GM21723 (cell line): ENCODE measurements around the gene CLCN7.
"Not testable (repeated sequence)": the region's sequence is repeated elsewhere in the genome, so short reads cannot be mapped to it uniquely, and the experiment has no call there.

Source experiments
- ATAC-seq: cut with Tn5 transposase; IDR thresholded peaks from one replicate; pipeline ENCODE4 v1.9.1; 2021; ENCODE audit warnings: mild to moderate bottlenecking, moderate library complexity; ENCODE audit not compliant: unreplicated experiment

The CLCN7 gene

DNA sequence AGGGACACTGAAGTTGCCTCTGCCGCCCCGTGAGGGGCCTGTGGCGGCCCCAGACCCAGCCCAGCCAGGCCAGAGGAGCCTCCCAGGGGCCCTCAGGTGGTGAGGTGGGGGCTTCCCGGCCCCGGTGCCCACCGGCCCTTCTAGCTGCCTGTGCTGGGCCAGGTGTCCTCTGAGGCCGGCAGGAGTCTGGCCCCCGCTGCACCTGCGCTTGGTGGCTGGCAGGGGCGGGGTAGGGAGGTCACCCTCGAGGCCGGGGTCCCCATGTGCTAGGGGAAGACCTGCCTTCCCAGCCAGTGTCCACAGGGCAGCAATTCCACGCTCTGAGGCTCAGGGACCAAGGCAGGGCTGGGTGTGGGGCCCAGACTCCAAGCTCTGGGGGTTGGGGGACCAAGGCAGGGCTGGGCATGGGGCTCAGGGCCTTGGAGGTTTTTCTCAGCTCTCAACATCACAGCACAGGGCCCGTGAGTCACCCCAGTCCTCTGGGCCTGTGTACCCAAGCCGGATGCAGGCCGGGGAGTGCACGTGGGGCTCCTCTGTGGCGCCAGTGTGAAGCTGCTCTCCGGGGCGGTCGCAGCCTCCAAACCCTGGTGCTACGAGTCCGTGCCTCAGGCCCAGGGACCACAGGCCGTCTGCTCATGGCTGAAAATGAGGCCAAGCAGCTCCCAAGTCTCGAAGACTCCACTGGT is 29.2 kb downstream of the CLCN7 start:
- ATAC-seq, result no peak

DNA sequence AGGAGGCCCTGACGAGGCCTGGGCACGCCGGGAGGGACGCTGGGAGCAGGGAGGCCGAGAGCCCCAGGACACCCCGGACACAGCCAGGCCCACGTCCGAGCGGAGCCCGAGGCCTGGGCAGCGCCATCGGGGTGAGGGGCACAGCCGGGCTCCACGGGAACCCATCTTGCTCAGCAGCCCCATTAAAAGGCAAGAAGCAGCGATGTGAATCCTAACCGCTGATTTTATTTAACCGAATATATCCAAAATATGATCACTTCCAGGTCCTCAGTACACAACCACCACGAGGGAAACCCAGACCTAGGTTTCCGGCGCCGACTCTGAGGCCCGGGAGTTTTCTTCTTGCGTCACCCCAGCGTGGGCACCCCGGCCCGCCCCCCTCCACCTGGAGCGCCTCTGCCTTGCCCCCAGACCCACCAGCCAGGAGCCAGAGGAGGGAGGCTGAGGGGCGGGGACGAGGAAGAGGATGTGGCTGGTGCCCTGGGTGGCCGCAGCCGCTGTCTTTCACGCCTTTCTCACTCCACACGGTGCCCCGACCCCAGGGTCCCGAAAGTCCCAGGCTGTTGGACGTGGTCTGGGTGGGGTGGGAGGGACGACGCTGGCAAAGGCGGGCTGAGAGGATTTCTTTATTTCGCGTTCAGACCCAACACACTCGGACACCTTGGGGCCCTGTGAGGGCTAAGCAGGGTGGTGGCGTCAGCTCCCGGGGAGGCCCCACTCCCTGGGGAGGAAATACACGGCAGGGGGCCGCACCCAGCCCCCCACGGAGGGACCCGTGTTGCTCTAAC is 29.9 kb downstream of the CLCN7 start:
- no peak for ATAC-seq

DNA sequence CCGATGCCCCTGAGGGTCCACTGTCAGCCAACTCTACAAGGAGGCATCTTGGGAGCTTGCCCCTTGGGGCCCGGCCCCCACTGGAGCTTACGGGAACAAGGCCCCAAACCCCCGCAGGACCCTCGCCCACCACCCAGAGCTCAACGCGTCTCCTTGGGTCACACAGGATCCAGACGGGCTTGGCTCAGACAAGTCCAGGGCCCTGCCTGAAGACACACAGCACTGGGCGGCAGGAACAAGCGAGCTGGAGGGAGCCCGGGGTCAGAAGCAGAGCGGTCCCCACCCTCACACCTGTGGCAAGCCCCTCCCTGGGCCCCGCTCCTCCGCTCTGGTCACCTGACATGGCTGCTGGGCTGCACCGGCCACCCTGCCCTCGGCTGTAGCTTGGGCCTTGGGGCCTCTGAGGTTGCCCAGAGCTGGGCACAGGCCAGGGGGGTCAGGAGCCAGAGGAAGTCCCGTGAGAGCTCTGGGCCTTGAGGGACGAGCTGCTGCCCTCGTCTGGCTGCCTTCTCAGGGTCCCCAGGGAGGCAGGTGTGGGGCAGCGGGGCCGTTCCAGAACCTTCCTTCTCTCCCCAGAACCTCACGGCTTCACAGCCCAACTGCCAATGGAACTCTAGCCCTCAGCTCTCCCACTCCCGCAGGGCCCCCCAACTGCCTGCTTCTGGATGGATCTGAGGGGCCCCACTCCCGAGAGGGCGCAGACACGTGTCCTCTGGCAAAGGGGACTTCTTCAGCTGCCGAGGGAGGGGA is 30.7 kb downstream of the CLCN7 start, which contains the start of gene CCDC154:
Gene CCDC154, minus strand, starts transcription at position 577 of the 750 bp plus-strand sequence. Its CDS starts 234 bp downstream, at position 343.
- ATAC-seq, result no peak

DNA sequence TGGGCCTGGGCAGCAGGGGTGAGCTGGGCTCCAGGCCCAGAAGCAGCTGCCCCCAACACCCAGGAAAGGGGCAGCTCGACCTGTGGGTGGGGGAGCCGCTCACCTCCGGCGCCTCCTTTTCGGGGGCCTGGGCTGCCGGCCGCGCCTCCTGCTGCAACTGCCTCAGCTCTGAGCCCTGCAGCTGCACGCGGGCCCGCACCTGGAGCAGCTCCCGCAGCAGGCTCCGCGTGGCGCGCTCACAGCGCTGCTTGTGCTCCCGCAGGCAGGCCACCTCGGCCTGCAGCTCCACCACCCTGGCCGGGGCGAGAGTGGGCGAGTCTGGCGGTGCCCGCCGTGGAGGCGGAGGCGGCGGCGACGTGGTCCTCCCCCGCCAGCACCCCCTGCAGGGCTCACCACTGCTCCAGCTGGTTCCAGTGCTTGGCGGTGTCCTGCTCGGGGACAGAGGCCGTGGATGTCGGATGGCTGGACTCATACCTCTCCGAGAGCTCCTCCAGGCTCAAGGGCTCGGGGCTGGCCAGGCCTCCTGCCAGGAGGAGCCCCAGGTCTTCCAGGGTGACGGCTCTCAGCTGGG is 31.3 kb downstream of the CLCN7 start:
- no peak for ATAC-seq

DNA sequence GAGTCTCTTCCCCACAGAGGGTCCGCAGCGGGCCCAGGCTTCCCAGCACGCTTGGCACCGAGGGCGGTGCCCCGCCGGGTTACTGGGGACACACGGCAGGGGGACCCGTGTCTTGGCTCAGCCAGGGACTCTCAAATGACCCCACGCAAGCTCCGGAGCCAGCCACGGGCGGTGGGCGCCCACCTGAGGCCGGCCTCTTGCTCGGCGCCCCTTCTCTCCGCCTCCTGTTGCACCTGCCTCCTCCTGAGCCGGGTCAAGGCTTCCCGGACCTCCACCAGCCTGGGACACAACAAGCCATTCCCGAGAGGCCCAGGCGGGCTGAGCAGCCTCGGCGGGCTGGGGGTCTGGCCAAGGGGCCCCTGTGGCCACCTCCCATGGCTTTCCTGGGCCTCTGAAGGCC is 32.1 kb downstream of the CLCN7 start:
- no peak for ATAC-seq

DNA sequence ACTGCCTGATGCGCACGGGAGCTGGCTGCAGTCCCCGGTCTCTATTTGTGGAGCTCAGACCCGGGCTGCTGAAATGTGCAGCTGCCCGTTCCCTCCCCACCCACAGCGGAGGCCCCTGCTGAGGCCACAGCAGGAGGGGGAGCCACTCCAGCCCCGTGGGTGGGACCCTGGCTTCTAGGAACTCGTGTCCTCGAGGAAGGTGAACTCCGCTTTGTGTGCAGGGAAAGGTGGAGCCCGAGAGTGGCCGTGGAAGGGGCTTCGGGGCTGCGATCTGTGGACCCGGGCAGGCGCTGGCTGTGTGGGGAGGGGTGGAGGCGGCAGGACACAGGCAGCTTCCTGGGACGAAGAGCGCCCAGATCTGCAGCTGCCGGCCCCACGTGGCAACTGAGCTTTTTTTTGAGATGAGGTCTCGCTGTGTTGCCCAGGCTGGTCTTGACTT is 33.4 kb downstream of the CLCN7 start:
- no peak for ATAC-seq

DNA sequence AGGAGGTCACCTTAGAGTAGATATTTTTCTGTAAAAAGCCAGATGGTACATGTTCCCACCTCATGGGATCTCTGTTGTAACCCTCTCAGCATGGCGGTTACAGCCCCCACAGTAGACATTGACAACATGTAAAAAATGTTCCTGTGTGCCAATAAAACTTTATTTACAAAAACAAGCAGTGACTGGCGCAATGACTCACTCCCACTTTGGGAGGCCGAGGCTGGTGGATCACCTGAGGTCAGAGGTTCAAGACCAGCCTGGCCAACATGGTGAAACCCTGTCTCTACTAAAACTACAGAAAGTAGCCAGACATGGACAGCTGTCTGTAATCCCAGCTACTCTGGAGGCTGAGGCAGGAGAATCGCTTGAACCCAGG is 35.1 kb downstream of the CLCN7 start:
- not testable (repeated sequence) for ATAC-seq

DNA sequence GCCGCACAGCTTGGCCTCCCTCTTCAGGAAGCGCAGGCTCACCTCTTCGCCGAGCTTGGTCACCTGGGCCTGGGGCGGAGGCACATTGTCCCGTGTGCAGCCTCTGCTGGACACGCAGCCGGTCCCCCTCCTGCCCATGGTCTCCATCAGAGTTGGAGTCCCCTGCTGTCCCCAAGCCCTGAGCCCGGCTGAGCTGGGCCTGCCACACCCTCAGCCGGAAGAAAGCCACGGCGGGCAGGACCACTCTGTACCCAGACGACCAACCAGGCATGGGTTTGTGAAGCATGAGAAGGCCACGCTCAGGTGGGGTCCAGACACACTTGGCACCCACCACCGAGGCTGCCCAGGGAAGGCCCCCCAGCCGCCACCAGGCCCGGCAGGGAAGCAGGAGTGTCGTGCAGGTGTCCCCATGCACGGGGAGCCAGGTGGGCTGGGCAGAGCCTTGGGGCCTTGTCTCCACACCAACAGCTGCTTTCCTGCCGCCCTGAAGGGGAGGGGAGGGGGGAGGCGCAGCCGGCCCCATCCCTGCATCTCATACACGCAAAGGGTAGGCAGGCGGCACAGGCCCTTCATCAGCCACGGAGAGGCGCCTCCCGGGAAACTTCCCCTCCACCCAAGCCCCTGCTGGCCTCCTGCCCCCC is 35.6 kb downstream of the CLCN7 start:
- no peak for ATAC-seq

DNA sequence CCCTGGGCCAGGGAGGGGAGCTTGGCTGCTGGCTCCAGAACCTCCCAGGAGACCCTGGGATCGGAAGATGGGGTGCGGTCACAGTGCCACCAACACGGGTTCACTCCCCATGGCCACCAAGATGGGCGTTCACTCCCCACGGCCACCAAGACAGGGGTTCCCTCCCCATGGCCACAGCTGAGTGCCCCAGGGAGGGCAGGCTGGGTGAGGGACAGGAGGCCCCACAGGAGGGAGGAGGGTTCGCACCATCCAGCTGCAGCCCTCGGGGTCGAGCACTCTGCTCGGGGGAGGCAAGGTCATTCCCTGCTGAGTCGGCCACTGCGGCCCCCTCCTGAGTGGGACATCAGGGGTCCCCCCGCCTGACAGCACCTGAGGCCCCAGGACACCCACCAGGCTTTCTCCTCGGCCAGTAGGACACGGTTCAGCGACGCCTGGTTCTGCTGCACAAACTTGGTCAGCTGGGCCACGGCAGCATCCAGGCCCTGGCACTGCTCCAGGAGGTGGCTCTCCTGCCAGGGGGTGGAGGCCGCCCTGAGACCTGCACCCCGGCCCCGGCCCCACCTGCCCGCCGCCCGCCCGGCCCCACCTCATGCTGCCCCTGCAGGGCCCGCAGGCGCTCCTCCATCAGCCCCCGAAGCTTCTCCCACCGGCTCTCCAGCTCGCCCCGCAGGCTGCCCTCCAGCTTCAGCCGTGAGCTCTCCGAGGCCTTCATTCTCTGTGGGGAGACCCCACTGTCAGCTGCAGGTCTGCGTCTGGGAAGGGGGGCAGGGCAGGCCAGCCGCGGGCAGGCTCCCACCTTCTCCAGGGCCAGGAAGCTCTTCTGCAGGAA is 36.4 kb downstream of the CLCN7 start:
- no peak for ATAC-seq

DNA sequence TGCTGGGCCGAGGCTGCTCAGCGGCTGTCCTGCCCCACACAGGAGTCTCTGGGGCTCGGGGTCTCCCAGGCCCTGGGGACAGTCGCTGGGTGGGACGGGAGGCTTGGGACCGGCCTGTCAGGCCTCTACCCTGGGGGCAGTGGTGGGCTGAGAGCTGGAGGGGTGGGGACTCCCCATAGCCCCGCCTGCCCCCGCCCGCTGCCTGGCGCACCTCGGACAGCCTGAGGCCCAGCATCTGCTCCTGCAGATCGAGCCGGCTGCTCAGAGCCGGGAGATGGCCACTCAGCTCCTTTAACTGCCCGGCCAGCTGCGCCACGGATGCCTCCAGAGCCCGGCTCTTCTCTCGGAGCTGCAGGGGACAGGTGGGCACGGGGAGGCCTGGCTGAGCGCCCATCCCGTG is 37.2 kb downstream of the CLCN7 start:
- ATAC-seq, result no peak

DNA sequence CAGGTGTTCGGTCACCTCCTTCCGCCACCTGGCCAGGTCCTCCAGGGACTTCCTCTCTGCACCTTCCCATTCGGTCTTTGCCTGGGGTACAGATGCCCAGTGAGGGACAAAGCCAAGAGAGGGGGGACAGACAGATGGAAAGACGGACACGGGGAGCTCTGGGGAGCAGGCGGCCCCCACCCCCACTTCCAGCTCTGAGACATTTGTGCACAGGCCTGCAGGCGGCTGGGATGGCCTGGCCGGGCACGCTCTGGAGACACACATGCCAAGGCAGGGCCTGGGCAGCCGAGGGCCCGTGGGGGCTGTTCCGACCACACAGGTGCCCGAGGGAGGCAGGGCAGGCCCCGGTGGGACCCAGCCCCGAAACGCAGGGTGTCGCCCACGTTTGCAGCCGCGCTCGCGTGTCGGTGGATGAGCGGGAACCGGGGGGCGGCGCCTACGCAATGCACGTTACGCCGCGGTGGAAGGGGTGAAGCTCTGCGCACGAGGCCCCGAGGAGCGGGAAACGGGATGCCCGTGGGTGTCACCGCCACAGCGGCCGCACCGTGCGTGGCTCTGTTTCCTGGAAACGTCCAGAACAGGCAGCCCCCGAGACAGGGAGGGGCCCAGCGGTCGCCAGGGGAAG is 38.0 kb downstream of the CLCN7 start:
- ATAC-seq, result no peak

DNA sequence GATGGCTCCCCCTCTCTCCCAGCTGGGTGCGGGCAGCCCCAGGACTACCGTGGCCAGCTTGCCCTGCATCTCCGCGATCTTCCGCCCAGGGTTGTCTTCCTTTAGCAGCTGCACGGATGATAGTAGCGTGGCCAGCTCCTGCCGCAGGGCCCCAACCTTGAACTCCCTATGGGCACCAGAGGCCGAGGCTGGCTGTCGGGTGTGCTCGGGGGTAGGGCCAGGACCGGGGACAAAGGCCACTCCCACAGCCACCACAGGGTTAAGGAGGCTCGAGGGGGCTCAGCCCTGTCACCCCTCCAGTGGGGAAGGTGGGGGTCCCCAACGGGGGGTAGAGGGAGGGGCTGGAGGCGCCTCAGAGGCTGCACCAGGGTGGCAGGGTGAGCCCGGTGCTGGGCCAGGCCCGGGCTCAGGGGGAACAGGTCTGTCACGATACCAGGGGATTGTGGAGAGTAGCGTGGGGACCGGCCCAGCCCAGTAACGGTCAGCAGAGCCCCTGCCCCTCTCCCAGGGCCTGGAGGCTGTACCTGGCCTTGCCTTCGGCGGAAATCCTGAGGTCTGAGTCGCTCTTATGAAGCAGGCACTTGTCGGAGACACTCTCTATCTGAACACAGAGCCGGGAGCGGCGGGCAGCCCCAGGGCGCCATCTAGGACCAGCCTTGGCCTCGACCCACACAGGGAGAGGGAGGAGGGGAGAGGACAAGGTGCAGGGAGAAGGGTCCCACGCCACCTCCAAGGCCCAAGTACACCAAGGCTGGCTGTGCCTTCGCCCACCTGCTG is 38.7 kb downstream of the CLCN7 start:
- ATAC-seq, result no peak

DNA sequence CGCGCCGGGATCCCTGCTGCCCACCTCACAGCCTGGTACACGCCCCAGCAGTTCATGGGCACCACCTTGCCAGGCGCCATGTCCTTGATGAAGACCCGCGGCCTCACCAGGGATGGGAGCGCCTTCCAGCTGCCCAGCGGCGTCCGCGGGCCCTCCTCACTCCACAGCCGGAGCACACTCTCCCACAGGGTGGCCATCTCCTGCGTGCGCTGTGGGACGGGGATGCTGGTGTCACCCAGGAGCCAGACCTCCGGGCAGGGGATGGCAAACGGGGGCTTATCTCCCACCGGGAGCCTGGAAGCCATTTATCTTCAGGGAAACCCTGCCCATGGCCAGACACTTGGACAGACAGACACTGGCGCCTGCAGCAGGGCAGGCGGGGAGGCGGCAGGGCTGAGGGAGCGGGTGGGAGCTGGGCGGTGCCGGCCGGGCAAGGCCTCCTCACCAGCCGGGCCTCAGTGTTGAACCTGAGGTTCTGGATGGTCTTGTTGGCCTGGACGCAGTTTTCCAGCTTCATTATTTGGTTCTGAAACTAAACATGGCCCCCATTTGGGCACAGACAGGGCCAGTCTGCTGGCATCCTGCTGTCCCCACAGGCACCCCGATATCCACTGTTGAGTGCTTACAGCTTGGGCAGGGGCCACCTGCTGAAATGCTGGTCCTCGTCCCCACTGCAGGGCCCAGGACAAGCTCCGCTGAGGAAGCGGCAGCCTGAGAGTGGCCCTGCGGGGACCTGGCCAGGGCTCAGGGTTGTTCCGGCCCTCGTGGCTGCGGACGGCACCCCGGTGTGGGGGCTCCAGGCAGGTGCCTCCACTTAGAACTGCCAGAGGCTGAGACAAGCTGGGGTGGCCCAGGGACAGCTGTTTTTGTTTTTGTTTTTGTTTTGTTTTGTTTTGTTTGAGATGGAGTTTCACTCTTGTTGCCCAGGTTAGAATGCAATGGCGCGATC is 39.9 kb downstream of the CLCN7 start:
- ATAC-seq, result no peak

DNA sequence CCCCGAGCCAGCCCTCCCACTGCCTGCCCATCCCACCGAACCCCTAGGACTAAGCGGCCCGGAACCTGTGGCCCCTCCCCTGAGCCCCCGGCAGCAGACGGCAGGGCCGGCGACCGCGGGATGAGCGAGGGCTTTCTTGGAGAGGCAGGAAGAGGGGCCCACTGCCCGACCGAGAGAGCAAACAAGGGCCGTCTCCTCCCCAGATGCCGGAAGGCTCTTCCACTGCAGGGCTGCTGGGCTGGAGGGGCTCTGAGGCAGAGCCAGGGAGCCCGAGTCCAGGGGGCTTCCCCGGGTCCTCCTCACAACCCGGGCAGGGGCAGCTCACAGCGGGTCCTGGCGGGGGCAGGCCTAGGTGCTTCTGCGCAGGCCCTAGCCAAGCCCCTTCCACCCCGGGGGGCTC is 41.1 kb downstream of the CLCN7 start:
- no peak for ATAC-seq

DNA sequence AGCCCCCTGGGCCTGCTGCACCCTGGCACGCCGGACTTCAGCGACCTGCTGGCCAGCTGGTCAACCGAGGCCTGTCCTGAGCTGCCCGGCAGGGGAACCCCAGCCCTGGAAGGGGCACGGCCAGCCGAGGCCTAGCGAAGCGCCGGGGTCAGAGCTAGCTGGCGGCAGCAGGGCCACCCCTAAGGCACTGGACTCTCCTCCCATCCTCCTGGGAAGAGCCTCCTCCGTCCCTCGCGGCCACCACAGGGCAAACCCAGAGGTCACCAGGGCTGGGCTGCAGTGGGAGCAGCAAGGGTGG is 41.6 kb downstream of the CLCN7 start:
- ATAC-seq, result no peak

DNA sequence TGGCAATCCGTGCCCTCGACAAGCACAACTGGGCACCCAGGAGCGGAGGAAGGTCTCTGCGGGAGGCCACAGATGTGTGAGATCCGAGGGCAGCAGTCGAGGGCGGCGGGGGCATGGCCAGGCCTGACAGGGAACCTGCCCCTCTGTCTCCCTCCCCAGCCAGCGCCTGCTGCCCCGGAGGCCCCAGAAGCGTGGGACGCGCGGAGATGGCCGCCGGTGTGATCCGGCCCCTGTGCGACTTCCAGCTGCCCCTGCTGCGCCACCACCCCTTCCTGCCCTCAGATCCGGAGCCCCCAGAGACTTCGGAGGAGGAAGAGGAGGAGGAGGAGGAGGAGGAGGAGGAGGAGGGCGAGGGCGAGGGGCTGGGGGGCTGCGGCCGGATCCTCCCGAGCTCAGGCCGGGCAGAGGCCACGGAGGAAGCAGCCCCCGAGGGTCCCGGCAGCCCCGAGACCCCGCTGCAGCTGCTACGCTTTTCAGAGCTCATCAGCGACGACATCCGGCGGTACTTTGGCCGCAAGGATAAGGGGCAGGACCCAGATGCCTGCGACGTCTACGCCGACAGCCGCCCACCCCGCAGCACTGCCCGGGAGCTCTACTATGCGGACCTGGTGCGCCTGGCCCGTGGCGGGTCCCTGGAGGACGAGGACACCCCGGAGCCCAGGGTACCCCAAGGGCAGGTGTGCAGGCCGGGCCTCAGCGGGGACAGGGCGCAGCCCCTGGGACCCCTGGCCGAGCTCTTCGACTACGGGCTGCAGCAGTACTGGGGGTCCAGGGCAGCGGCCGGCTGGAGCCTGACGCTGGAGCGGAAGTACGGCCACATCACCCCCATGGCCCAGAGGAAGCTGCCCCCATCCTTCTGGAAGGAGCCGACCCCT is 42.2 kb downstream of the CLCN7 start:
- no peak for ATAC-seq
